ENCODE results near the gene NDUFB2. TPM values are rescaled to one million over a fixed set of nuclear protein-coding genes. Genes with fewer than 3 reads are reported as not detected.

Gene NDUFB2
- total and polyA plus RNA-seq, 2 of the 13 experiments (the other 11 are each of a cell fraction or from before 2014, with no cell fraction given): 206 to 221 TPM

GRCh38 chr7:140671966-140672365 lies 24.5 kb upstream of the NDUFB2 start (continued):
- no peak for TF ChIP-seq ZNF30 (CRISPR knock-in tag; IDR thresholded peaks at IDR 0.05)
- no peak for TF ChIP-seq AFF4 (CRISPR knock-in tag; IDR thresholded peaks at IDR 0.05)
- TF ChIP-seq ATF1 (CRISPR knock-in tag; IDR thresholded peaks at IDR 0.05): no peak
- no peak for TF ChIP-seq BATF2 (CRISPR knock-in tag; IDR thresholded peaks at IDR 0.05)
- no peak for TF ChIP-seq KDM5B (CRISPR knock-in tag; IDR thresholded peaks at IDR 0.05; ENCODE audit: borderline replicate concordance)

GRCh38 chr7:140672382-140673062 lies 24.0 kb upstream of the NDUFB2 start, which contains the start of gene ADCK2:
ADCK2 (plus strand) TSS chr7:140672945; CDS start chr7:140673331, 386 bp downstream.
- Histone ChIP-seq H3K9ac (ENCODE audit: insufficient read depth, low read depth, low read length) (peak within 1 kb of the TSS; percentile 54), H3K4me1 (ENCODE audit: insufficient read depth, low read length) (peaks cover 16% of the 10 kb centered on the region), H2AFZ (ENCODE audit: low read length) (peak within 1 kb of the TSS; percentile 54), H3K9me3 (ENCODE audit: low read length) (no peaks in the 10 kb centered on the region), H3K27ac (ENCODE audit: extremely low read length, insufficient read depth, low read length) (no peak within 1 kb of the TSS), H4K20me1 (ENCODE audit: insufficient read depth, low read length) (no peaks in the 10 kb centered on the region), H3K36me3 (replicated peaks in 1 of 2; ENCODE audit: control insufficient read depth in 1 of 2, insufficient read depth in 2 of 2, low read length in 2 of 2) (no peaks in the 10 kb centered on the region), H3K4me2 (ENCODE audit: low read depth, low read length) (peak within 1 kb of the TSS; percentile 83), H3K27me3 (ENCODE audit: control insufficient read depth in 1 of 2, insufficient read depth in 2 of 2, low read length in 2 of 2) (0 out of 5 replicates have a peak, but pooled peaks cover 0 to 2% of the 10 kb centered on the region in 2 experiments), H3K79me2 (ENCODE audit: insufficient read depth, low read length) (no peaks in the 10 kb centered on the region), H3K4me3 (replicated peaks in 1 of 3; ENCODE audit: insufficient read depth in 1 of 3, low read depth in 2 of 3, low read length in 3 of 3) (peak within 1 kb of the TSS; percentile 60 to 78 (median 63); a peak in 5 of 6 replicates)
- POLR2A ChIA-PET: interaction anchor here (1.4 to 1.5 kb wide), 2 partner anchors 24 to 331 kb away, joined by 5 read pairs; partner anchors contain the start of gene NDUFB2
- peak; percentile 88 for ATAC-seq
- intact Hi-C loops (cut with micrococcal nuclease; ENCODE audit: unreplicated experiment): no loop called here
- FAIRE-seq: no peak
- no TSS peak for BruUV-seq (replicated peaks)
- CTCF ChIA-PET (ENCODE audit: low intra/inter-chr PET ratio, low total read pairs): no interaction called here
- no peak for DNase-seq (ENCODE audit: low spot score)
- in situ Hi-C loops (cut with HindIII; ENCODE audit: extremely low pct_ligation_motif_present, low pct_unique_long_range_greater_than_20kb): no loop called here
- WGBS (ENCODE audit: low lambda C conversion rate): 2% methylated on average over 19 of the region's 41 CpGs
- TF ChIP-seq ONECUT2 (CRISPR knock-in tag; IDR thresholded peaks at IDR 0.05) (0 out of 2 replicates have a peak, but pooled peaks have one; percentile 49), ZNF709 (CRISPR knock-in tag; IDR thresholded peaks at IDR 0.05) (no peak), HNRNPH1 (optimal IDR thresholded peaks at IDR 0.05; ENCODE audit: low read depth, low read length) (no peak), ZBTB7A (CRISPR knock-in tag; IDR thresholded peaks at IDR 0.05) (no peak), POLR2G (IDR thresholded peaks at IDR 0.05; ENCODE audit: low read depth, low read length) (peak; percentile 45; the same call in 1 of the 2 replicates), ZNF230 (CRISPR knock-in tag; IDR thresholded peaks at IDR 0.05) (no peak)
- TF ChIP-seq, protein P1, sequence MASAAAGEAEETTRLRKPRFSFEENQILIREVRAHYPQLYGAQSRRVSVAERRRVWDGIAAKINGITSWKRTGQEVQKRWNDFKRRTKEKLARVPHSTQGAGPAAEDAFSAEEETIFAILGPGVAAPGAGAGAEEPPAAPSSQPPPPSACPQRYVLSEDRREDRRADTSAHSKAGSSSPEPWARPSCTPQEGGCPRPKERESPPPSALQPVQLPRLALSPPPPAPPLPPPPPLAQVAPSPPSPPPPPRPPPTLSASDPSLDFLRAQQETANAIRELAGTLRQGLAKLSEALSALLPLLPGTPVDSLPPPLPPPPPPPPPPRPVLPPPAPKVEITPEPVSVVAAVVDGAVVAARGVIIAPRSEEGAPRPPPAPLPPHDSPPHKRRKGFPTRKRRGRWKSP (CRISPR knock-in tag; IDR thresholded peaks at IDR 0.05): no peak
- TF ChIP-seq, protein P2, sequence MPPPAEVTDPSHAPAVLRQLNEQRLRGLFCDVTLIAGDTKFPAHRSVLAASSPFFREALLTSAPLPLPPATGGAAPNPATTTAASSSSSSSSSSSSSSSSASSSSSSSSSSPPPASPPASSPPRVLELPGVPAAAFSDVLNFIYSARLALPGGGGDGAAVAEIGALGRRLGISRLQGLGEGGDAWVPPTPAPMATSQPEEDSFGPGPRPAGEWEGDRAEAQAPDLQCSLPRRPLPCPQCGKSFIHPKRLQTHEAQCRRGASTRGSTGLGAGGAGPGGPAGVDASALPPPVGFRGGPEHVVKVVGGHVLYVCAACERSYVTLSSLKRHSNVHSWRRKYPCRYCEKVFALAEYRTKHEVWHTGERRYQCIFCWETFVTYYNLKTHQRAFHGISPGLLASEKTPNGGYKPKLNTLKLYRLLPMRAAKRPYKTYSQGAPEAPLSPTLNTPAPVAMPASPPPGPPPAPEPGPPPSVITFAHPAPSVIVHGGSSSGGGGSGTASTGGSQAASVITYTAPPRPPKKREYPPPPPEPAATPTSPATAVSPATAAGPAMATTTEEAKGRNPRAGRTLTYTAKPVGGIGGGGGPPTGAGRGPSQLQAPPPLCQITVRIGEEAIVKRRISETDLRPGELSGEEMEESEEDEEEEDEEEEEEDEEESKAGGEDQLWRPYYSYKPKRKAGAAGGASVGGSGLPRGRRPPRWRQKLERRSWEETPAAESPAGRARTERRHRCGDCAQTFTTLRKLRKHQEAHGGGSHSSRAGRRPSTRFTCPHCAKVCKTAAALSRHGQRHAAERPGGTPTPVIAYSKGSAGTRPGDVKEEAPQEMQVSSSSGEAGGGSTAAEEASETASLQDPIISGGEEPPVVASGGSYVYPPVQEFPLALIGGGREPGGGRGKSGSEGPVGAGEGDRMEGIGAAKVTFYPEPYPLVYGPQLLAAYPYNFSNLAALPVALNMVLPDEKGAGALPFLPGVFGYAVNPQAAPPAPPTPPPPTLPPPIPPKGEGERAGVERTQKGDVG (CRISPR knock-in tag; IDR thresholded peaks at IDR 0.05; ENCODE audit: borderline replicate concordance): no peak
